ENCODE data around the gene STAG1.

GRCh38 chr3:136380530-136380929 is 371.6 kb downstream of the STAG1 start:
- TF ChIP-seq, protein P1, sequence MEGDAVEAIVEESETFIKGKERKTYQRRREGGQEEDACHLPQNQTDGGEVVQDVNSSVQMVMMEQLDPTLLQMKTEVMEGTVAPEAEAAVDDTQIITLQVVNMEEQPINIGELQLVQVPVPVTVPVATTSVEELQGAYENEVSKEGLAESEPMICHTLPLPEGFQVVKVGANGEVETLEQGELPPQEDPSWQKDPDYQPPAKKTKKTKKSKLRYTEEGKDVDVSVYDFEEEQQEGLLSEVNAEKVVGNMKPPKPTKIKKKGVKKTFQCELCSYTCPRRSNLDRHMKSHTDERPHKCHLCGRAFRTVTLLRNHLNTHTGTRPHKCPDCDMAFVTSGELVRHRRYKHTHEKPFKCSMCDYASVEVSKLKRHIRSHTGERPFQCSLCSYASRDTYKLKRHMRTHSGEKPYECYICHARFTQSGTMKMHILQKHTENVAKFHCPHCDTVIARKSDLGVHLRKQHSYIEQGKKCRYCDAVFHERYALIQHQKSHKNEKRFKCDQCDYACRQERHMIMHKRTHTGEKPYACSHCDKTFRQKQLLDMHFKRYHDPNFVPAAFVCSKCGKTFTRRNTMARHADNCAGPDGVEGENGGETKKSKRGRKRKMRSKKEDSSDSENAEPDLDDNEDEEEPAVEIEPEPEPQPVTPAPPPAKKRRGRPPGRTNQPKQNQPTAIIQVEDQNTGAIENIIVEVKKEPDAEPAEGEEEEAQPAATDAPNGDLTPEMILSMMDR (conservative IDR thresholded peaks at IDR 0.05 in 1 of 2, IDR thresholded peaks at IDR 0.05 in 1 of 2; ENCODE audit: low read depth in 1 of 2, low read length in 2 of 2) = no peak
- TF ChIP-seq EZH2 (IDR thresholded peaks at IDR 0.05; ENCODE audit: low read length, missing control alignments) = no peak

Measured in fibroblast of lung (primary cell).